Esophagus squamous epithelium (tissue), 5 donors: ENCODE results near the gene BASP1. TPM values are rescaled to one million over a fixed set of nuclear protein-coding genes. Genes with fewer than 3 reads are reported as not detected.

ENCODE experiments used
- DNase-seq: peaks from one replicate; lab custom pipeline; 2025; lab: John Stamatoyannopoulos, UW
- H3K27ac ChIP-seq, 4 donors: fragments of 200-600 bp; sonication (generic); one replicate each; pipeline ENCODE4 v1.5.1; 2016 to 2019; ENCODE audit warnings: mild to moderate bottlenecking in 1 of 4
- H3K27me3 ChIP-seq, 4 donors: fragments of 200-600 bp; sonication (generic); 1 replicate in 3 of 4; 2 replicates in 1 of 4; pipeline versions ENCODE4 v1.5.1 to v1.6.0; 2017 to 2021; ENCODE audit warnings: antibody characterized with exemption in 1 of 4
- H3K36me3 ChIP-seq, 3 donors: fragments of 200-600 bp; sonication (generic); one replicate each; pipeline ENCODE4 v1.5.1; 2016 to 2019
- H3K4me1 ChIP-seq, 3 donors: fragments of 200-600 bp; sonication (generic); one replicate each; pipeline ENCODE4 v1.5.1; 2017 to 2019
- H3K4me3 ChIP-seq, 4 donors: fragments of 200-600 bp; sonication (generic); 1 replicate in 3 of 4; 2 replicates in 1 of 4; pipeline ENCODE4 v1.5.1; 2016 to 2019; ENCODE audit warnings: mild to moderate bottlenecking in 2 of 4, moderate library complexity in 1 of 4
- H3K9me3 ChIP-seq, 3 donors: fragments of 200-600 bp; sonication (generic); one replicate each; pipeline ENCODE4 v1.5.1; 2016 to 2019
- CTCF ChIP-seq, 6 experiments: fragments of 450-650 bp in 4 of 6; fragments of 200-600 bp in 2 of 6; sonication (generic) in 2 of 6; IDR thresholded peaks; one replicate each; pipeline ENCODE4 v1.5.1; 2016 to 2019; ENCODE audit warnings: antibody characterized with exemption in 6 of 6, mild to moderate bottlenecking in 4 of 6, moderate library complexity in 4 of 6
- POLR2A ChIP-seq, 4 donors: fragments of 450-650 bp; IDR thresholded peaks; one replicate each; pipeline ENCODE4 v1.6.1; 2017; ENCODE audit warnings: antibody characterized with exemption in 4 of 4, mild to moderate bottlenecking in 4 of 4, moderate library complexity in 3 of 4
- WGBS, 2 donors: methylation state at CpG; one replicate each; pipeline ENCODE4 v1.1.5; 2018; 5-methylcytosine and 5-hydroxymethylcytosine counted together
- intact Hi-C: fragments of 100-400 bp; cut with DNase I; formaldehyde crosslinking; loops from one replicate; pipeline ENCODE4 v1.15.0; 2022
- total RNA-seq, 4 donors: library from RNA; depleted of rRNA; stranded (reverse); fragments of >200 nt; gene quantifications; one replicate each; pipeline ENCODE4 v1.1.0, GENCODE V29; 2016
- donor health status: DM: yes; HTN: yes; CAD: no.

The BASP1 gene
- total RNA-seq, 4 donors from 2014 or later, result 5.2 to 16.7 (median 13.6) TPM

- no peaks in the 10 kb centered on the region for H3K36me3 ChIP-seq
- TF ChIP-seq CTCF (IDR thresholded peaks at IDR 0.05), result no peak
- no peak for TF ChIP-seq POLR2A (IDR thresholded peaks at IDR 0.05)
- H3K27ac ChIP-seq, result no peak overlapping the region
- no peaks in the 10 kb centered on the region for H3K4me1 ChIP-seq
- H3K27me3 ChIP-seq, result no peaks in the 10 kb centered on the region
- DNase-seq, result no peak
- 69 to 75% methylated on average over 2 to 3 of the region's 3 CpGs for WGBS, 2 donors
- no peaks in the 10 kb centered on the region for H3K9me3 ChIP-seq
- no peak overlapping the region for H3K4me3 ChIP-seq
- intact Hi-C loops, result no loop called here
These were observed 78.2 kb downstream of the BASP1 start for GRCh38 chr5:17295671-17296070.

- no peak overlapping the region for H3K4me3 ChIP-seq
- H3K36me3 ChIP-seq, result no peaks in the 10 kb centered on the region
- TF ChIP-seq POLR2A (IDR thresholded peaks at IDR 0.05) (no peak), CTCF (IDR thresholded peaks at IDR 0.05) (peak in 1 of 6 experiments; percentile 5)
- no peak for DNase-seq
- H3K9me3 ChIP-seq, result no peaks in the 10 kb centered on the region
- intact Hi-C loops, result no loop called here
- peaks cover 0 to 24% (median 9%) of the 10 kb centered on the region in 3 donors for H3K4me1 ChIP-seq
- 74 to 83% methylated on average over 3 of the region's 3 CpGs for WGBS, 2 donors
- no peaks in the 10 kb centered on the region for H3K27me3 ChIP-seq
- H3K27ac ChIP-seq, result no peak overlapping the region
These were observed 84.7 kb downstream of the BASP1 start for GRCh38 chr5:17302106-17302505.

- Histone ChIP-seq H3K4me1 (peaks cover 0 to 24% (median 9%) of the 10 kb centered on the region in 3 donors), H3K36me3 (no peaks in the 10 kb centered on the region), H3K9me3 (no peaks in the 10 kb centered on the region), H3K27ac (no peak overlapping the region), H3K27me3 (no peaks in the 10 kb centered on the region), H3K4me3 (no peak overlapping the region)
- WGBS, 2 donors, result 28 to 30% methylated on average over 4 of the region's 4 CpGs
- TF ChIP-seq CTCF (IDR thresholded peaks at IDR 0.05) (no peak), POLR2A (IDR thresholded peaks at IDR 0.05) (no peak)
- intact Hi-C loops, result no loop called here
- DNase-seq, result no peak
These were observed 85.2 kb downstream of the BASP1 start for GRCh38 chr5:17302604-17303003.

DNA sequence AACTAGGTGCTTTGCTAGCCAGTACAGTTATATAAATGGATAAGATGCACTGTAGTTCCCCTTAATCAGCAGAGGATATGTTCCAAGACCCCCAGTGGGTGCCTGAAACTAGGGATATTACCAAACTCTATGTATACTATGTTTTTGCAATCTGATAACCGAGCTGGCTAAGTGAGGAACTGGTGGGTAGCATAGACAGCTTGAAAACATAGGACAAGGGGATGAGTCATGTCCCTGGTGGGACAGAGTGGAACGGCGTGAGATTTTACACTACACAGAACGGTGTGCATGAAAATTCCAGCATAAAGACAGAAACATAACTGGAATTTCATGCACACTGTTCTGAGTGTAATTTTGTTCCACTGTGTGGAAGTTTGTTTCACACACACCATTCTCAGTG is 86.9 kb downstream of the BASP1 start:
- no peak for TF ChIP-seq POLR2A (IDR thresholded peaks at IDR 0.05)
- TF ChIP-seq CTCF (IDR thresholded peaks at IDR 0.05), result no peak
- Histone ChIP-seq H3K4me1 (peaks cover 0 to 24% (median 9%) of the 10 kb centered on the region in 3 donors), H3K9me3 (no peaks in the 10 kb centered on the region), H3K27me3 (no peaks in the 10 kb centered on the region), H3K4me3 (no peak overlapping the region), H3K27ac (no peak overlapping the region), H3K36me3 (no peaks in the 10 kb centered on the region)
- no peak for DNase-seq
- 73 to 92% methylated on average over 4 of the region's 4 CpGs for WGBS, 2 donors
- intact Hi-C loops, result no loop called here

DNA sequence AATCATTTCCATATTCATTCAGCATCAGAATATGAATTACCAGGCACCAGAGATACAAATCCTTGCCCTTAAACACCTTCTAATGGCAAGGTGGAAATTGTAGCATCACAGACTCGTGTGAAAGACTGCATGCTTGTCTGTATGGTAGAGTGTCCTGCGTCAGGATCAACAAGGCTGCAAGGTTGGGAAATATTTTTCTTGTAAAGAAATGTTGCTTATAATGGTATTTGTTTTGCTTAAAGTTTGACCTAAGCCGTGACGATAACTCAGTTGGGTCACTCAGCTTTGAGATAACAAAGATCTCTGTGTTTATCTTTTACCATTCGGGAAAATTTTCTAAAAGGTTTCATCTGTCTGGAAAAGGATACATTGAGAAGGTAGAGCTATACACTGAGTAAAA is 87.6 kb downstream of the BASP1 start:
- no peaks in the 10 kb centered on the region for H3K27me3 ChIP-seq
- no peak for DNase-seq
- no peak overlapping the region for H3K4me3 ChIP-seq
- no peaks in the 10 kb centered on the region for H3K9me3 ChIP-seq
- H3K27ac ChIP-seq, result no peak overlapping the region
- intact Hi-C loops, result no loop called here
- WGBS, 2 donors, result 55 to 64% methylated on average over 5 of the region's 5 CpGs
- H3K36me3 ChIP-seq, result no peaks in the 10 kb centered on the region
- peaks cover 0 to 24% (median 9%) of the 10 kb centered on the region in 3 donors for H3K4me1 ChIP-seq
- TF ChIP-seq CTCF (IDR thresholded peaks at IDR 0.05), result no peak
- no peak for TF ChIP-seq POLR2A (IDR thresholded peaks at IDR 0.05)
